K562 (cell line): Measurements from ENCODE around the gene RAD17. TPM values are rescaled to one million over a fixed set of nuclear protein-coding genes. Genes with fewer than 3 reads are reported as not detected.
A peak's percentile ranks its signal among the peaks of the same experiment; 100 is the strongest.
"Not testable (repeated sequence)": the region's sequence is repeated elsewhere in the genome, so short reads cannot be mapped to it uniquely, and the experiment has no call there.

Source experiments
- ATAC-seq: fragments of 200-7000 bp; cut with Tn5 transposase; 3 replicates; pipeline ENCODE4 v1.9.1; 2020; ENCODE audit warnings: moderate library complexity
- BruUV-seq: library from RNA; stranded (reverse); fragments of 400-500 nt; replicated peaks from 2 replicates; lab custom pipeline; 2021; lab: Mats Ljungman, UMichigan
- CTCF ChIA-PET: fragments of 300-600 bp; formaldehyde crosslinking; extraction: SDS; loops from one replicate; lab custom pipeline; 2021; ENCODE audit warnings: low intra/inter-chr PET ratio; lab: Yijun Ruan, JAX
- POLR2A ChIA-PET: fragments of 300-600, 350-650 bp; sonication (Branson Sonifier 250); formaldehyde crosslinking; extraction: SDS; loops from one replicate; lab custom pipeline; 2021; ENCODE audit warnings: antibody characterized with exemption, inconsistent platforms; lab: Yijun Ruan, JAX
- DNase-seq, 4 experiments: peaks; one replicate each; pipeline versions ENCODE4 v3.0.0 to v3.0.0-alpha.2; 2011 to 2018; ENCODE audit warnings: low spot score in 3 of 4, mixed read lengths in 3 of 4; ENCODE audit errors: extremely low read depth in 1 of 4
- FAIRE-seq: peaks from 2 replicates; lab custom pipeline; 2011; peaks lifted over from hg19 to GRCh38; lab: Jason Lieb, UNC
- H2AFZ ChIP-seq: 2 replicates; pipeline ENCODE4 v1.6.0; 2011; ENCODE audit warnings: low read depth, low read length, control low read depth, inconsistent platforms
- H3K27ac ChIP-seq: fragments of 200-600 bp; 3 replicates; pipeline ENCODE4 v1.8.0; 2011; ENCODE audit warnings: low read depth, mild to moderate bottlenecking, control low read depth, inconsistent platforms, low read length, moderate library complexity, mixed read lengths; ENCODE audit errors: extremely low read depth
- H3K27me3 ChIP-seq, 2 experiments: fragments of 300-600 bp in 1 of 2; 2 replicates in 1 of 2; 3 replicates in 1 of 2; pipeline versions ENCODE4 v1.6.0 to v1.8.0; 2011; ENCODE audit warnings: inconsistent platforms in 2 of 2, low read length in 2 of 2, mild to moderate bottlenecking in 1 of 2, mixed read lengths in 1 of 2, moderate library complexity in 1 of 2; ENCODE audit not compliant: control insufficient read depth in 2 of 2, insufficient read depth in 2 of 2
- H3K36me3 ChIP-seq: fragments of 300-600 bp; 3 replicates; pipeline ENCODE4 v1.8.0; 2011; ENCODE audit warnings: mild to moderate bottlenecking, low read length, inconsistent platforms; ENCODE audit not compliant: control insufficient read depth, insufficient read depth
- H3K4me1 ChIP-seq, 2 experiments: fragments of 200-600 bp in 1 of 2; replicated peaks in 1 of 2; 2 replicates in 1 of 2; 3 replicates in 1 of 2; pipeline versions ENCODE4 v1.5.1 to v1.8.0; 2011; ENCODE audit warnings: inconsistent platforms in 2 of 2, low read length in 2 of 2, mild to moderate bottlenecking in 1 of 2, mixed read lengths in 1 of 2, moderate library complexity in 1 of 2; ENCODE audit not compliant: control insufficient read depth in 2 of 2, insufficient read depth in 2 of 2
- H3K4me2 ChIP-seq: 2 replicates; pipeline ENCODE4 v1.6.1; 2011; ENCODE audit warnings: low read length, control low read depth, inconsistent platforms, mixed read lengths; ENCODE audit not compliant: insufficient read depth
- H3K4me3 ChIP-seq: fragments of 200-600 bp; sonication (generic), shearing (Covaris generic); 2 replicates; pipeline ENCODE4 v1.5.1; 2016; ENCODE audit warnings: control low read depth, inconsistent platforms
- H3K79me2 ChIP-seq: fragments of 200-600 bp; 3 replicates; pipeline ENCODE4 v1.8.0; 2011; ENCODE audit warnings: low read length, inconsistent platforms; ENCODE audit not compliant: control insufficient read depth, insufficient read depth
- H3K9ac ChIP-seq, 2 experiments: 2 replicates each; pipeline versions ENCODE4 v1.6.0 to v1.6.1; 2011; ENCODE audit warnings: low read depth in 2 of 2, low read length in 2 of 2, control low read depth in 1 of 2, inconsistent platforms in 1 of 2, mild to moderate bottlenecking in 1 of 2, mixed read lengths in 1 of 2; ENCODE audit not compliant: insufficient read depth in 1 of 2
- H3K9me1 ChIP-seq: one replicate; pipeline ENCODE4 v1.6.0; 2011; ENCODE audit warnings: inconsistent platforms, mild to moderate bottlenecking, low read length, moderate library complexity; ENCODE audit not compliant: control insufficient read depth, insufficient read depth
- H3K9me3 ChIP-seq: replicated peaks from 2 replicates; pipeline ENCODE4 v1.5.1; 2011; ENCODE audit warnings: low read depth, low read length, inconsistent platforms; ENCODE audit not compliant: control insufficient read depth, insufficient read depth
- H4K20me1 ChIP-seq: replicated peaks from 2 replicates; pipeline ENCODE4 v1.6.1; 2011; ENCODE audit warnings: low read length, inconsistent platforms, mixed read lengths; ENCODE audit not compliant: control insufficient read depth, insufficient read depth
- CEBPB ChIP-seq: fragments of 450-650 bp; IDR thresholded peaks from 2 replicates; pipeline ENCODE4 v1.6.1; 2016; ENCODE audit warnings: missing genetic modification characterization, missing compliant biosample characterization
- FOSL1 ChIP-seq: fragments of 200-800 bp; sonication (Bioruptor generic); conservative IDR thresholded peaks from 2 replicates; pipeline ENCODE4 v1.6.1; 2016; ENCODE audit warnings: missing genetic modification characterization, missing compliant biosample characterization
- PPARD ChIP-seq: fragments of 250-450 bp; sonication (Bioruptor Pico); IDR thresholded peaks from 2 replicates; pipeline ENCODE4 v1.8.0; 2022; ENCODE audit warnings: inconsistent platforms, mild to moderate bottlenecking, moderate library complexity
- WGBS: fragments of 100-300 bp; shearing (Covaris generic); methylation state at CpG from one replicate; pipeline ENCODE4 v1.1.6; 2016; ENCODE audit warnings: low coverage, mixed read lengths; ENCODE audit not compliant: insufficient coverage; ENCODE audit errors: missing lambda C conversion rate; 5-methylcytosine and 5-hydroxymethylcytosine counted together
- in situ Hi-C: fragments of 300-500 bp; cut with MboI; formaldehyde crosslinking; loops from 4 replicates; pipeline ENCODE4 v1.15.0; 2018; ENCODE audit warnings: inconsistent platforms, mixed read lengths
- intact Hi-C: fragments of 100-400 bp; cut with micrococcal nuclease; formaldehyde crosslinking; loops from 2 replicates; pipeline ENCODE4 v1.14.2; 2022
- polyA plus RNA-seq, 8 experiments: library from polyadenylated mRNA; depleted of rRNA in 4 of 8; stranded (reverse) in 5 of 8; unstranded in 3 of 8; fragments of >200 nt; fragmentation: Nextera tagmentation in 2 of 8; fragmentation: Illumina TruSeq in 1 of 8; extraction: Ambion mirVana in 2 of 8; extraction: Trizol in 1 of 8; gene quantifications; 2 replicates each; pipeline versions ENCODE4 v1.2.1 to v1.2.3, GENCODE V29; 2011 to 2014; ENCODE audit warnings: inconsistent platforms in 1 of 8, missing spikeins in 1 of 8
- total RNA-seq, 7 experiments: library from RNA; depleted of rRNA in 6 of 7; stranded (reverse); fragments of >200 nt in 6 of 7; fragmentation: Illumina TruSeq in 2 of 7; extraction: Trizol in 2 of 7; gene quantifications; 2 replicates each; pipeline versions ENCODE4 v1.2.1 to v1.2.3, GENCODE V29; 2011 to 2021; ENCODE audit warnings: low replicate concordance in 1 of 7

RAD17 gene
- total and polyA plus RNA-seq, 9 of the 15 experiments (the other 6 are each of a cell fraction or from before 2014, with no cell fraction given), result 21.1 to 50.1 (median 40.1) TPM

DNA sequence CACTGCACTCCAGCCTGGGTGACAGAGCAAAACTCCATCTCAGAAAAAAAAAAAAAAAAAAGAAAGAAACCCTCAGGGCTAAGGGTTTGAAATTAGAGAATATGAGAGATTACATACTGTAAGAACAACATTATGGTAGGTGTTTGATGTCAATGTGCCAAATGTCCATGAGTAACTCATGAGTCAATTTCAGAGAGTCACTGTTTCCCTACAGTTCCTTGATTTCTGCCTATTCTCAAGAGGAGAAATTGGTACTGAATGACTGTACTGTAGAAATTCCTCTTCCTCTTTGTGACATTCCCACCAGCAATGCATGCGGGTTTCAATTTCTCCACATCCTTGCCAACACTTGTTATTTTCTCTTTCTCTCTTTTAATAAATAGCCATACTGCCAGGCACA is 80.5 kb downstream of the RAD17 start:
- intact Hi-C loops, result no loop called here
- DNase-seq, result no peak
- ATAC-seq, result no peak

GRCh38 chr5:69450527-69450926 is 80.9 kb downstream of the RAD17 start:
- H3K4me3 ChIP-seq, CTCF ChIA-PET, H4K20me1 ChIP-seq, H2AFZ ChIP-seq, H3K9ac ChIP-seq, H3K27ac ChIP-seq, H3K4me2 ChIP-seq, ATAC-seq, H3K4me1 ChIP-seq, H3K36me3 ChIP-seq, H3K9me1 ChIP-seq, DNase-seq, in situ Hi-C loops, H3K79me2 ChIP-seq, H3K27me3 ChIP-seq, FAIRE-seq, H3K9me3 ChIP-seq, intact Hi-C loops, POLR2A ChIA-PET, BruUV-seq: not testable (repeated sequence)
- peak; percentile 32; the same call in 1 of the 2 replicates for TF ChIP-seq CEBPB (tag)
- 51% methylated on average over 6 of the region's 8 CpGs for WGBS

More for the DNA sequence above, 80.5 kb downstream of the RAD17 start:
- Histone ChIP-seq H3K9me1 (no peaks in the 10 kb centered on the region), H3K27me3 (0 out of 5 replicates have a peak, but pooled peaks cover 0 to 5% of the 10 kb centered on the region in 2 experiments), H3K9me3 (no peaks in the 10 kb centered on the region), H4K20me1 (no peaks in the 10 kb centered on the region), H2AFZ (no peak overlapping the region), H3K4me1 (no peaks in the 10 kb centered on the region), H3K9ac (no peak overlapping the region), H3K4me3 (no peak overlapping the region), H3K27ac (no peak overlapping the region), H3K36me3 (no peaks in the 10 kb centered on the region), H3K4me2 (no peak overlapping the region), H3K79me2 (no peaks in the 10 kb centered on the region)
- FAIRE-seq, result no peak
- no TSS peak for BruUV-seq
- TF ChIP-seq FOSL1 (tag), result 0 out of 2 replicates have a peak, but pooled peaks have one; percentile 30
- TF ChIP-seq PPARD (CRISPR knock-in tag), result no peak
- in situ Hi-C loops, result no loop called here
- CTCF ChIA-PET, result no interaction called here
- POLR2A ChIA-PET, result no interaction called here
- 80% methylated on average over 1 of the region's 1 CpG for WGBS
